Ectodermal cell (in vitro differentiated cells): Measurements from ENCODE around the gene SLC25A26. TPM values are rescaled to one million over a fixed set of nuclear protein-coding genes. Genes with fewer than 3 reads are reported as not detected.

Experiments
- H3K27ac ChIP-seq: 2 replicates; pipeline ENCODE4 v1.7.0; 2013; ENCODE audit warnings: mild to moderate bottlenecking, low read depth, low read length; ENCODE audit not compliant: insufficient read depth, poor library complexity, severe bottlenecking
- H3K27me3 ChIP-seq: 2 replicates; pipeline ENCODE4 v1.7.0; 2013; ENCODE audit warnings: mild to moderate bottlenecking, low read length; ENCODE audit not compliant: insufficient read depth, control insufficient read depth, poor library complexity, severe bottlenecking
- H3K36me3 ChIP-seq: one replicate; pipeline ENCODE4 v1.7.0; 2013; ENCODE audit warnings: low read length; ENCODE audit not compliant: control insufficient read depth, insufficient read depth
- H3K4me1 ChIP-seq: one replicate; pipeline ENCODE4 v1.7.0; 2013; ENCODE audit warnings: low read length; ENCODE audit not compliant: control insufficient read depth, insufficient read depth
- H3K4me3 ChIP-seq: 2 replicates; pipeline ENCODE4 v1.7.0; 2013; ENCODE audit warnings: low read depth, low read length, control low read depth; ENCODE audit not compliant: insufficient read depth
- H3K9me3 ChIP-seq: 2 replicates; pipeline ENCODE4 v1.7.0; 2013; ENCODE audit warnings: mild to moderate bottlenecking, low read length, moderate library complexity; ENCODE audit not compliant: control insufficient read depth
- WGBS, 2 experiments: methylation state at CpG; one replicate each; pipeline ENCODE4 v1.1.7; 2013; ENCODE audit warnings: missing lambda C conversion rate in 2 of 2; 5-methylcytosine and 5-hydroxymethylcytosine counted together
- polyA plus RNA-seq, 4 experiments: library from polyadenylated mRNA; stranded (reverse); fragments of 50-300 nt; gene quantifications; one replicate each; pipeline ENCODE4 v1.2.3, GENCODE V29; 2013

SLC25A26 gene
- polyA plus RNA-seq (2013, experiment 1 of 4), result 26.3 TPM
- 25.1 TPM for polyA plus RNA-seq (2013, experiment 2 of 4)
- polyA plus RNA-seq (2013, experiment 3 of 4), result 20.8 TPM
- polyA plus RNA-seq (2013, experiment 4 of 4), result 23.7 TPM

DNA sequence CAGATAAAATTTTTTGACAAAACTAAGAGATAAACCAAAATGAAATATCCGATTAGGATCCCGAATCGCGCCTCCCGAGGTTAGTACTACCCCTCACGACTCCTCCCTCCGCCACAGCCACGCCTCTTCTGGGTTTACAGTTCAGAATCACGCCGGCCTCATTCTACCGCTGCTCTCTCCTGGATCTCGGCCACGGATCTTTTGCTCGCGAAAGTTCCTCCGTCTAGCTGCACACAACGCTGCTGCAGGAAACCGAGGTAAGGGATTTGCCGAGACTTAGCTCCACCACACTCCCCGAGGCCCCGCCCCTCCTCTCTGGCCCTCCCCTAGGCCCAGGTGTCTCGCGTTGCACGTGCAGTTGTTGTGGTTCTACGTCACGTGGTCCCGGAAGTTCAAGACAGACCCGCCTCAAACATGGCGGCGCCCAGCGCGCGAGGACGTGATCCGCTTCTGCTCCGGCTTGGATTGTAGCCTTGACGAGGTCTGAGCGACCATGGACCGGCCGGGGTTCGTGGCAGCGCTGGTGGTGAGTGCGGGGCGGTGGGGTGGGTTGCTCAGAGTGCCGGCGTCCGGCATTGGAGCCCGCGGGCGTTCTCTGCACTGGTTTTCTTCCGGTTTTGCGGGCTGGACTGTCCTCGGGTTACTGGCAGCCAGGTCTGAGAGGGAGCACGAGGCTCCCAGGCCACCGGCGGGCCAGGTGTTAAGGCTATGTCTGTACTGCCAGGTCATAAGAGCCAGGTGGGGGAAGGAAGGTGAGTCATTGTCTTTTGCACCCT, at the start of gene SLC25A26:
Gene SLC25A26 (plus strand): TSS at position 400 of the 776 bp plus-strand sequence. CDS start 94 bp downstream, at position 494.
- Histone ChIP-seq H3K27me3 (no peaks in the 10 kb centered on the region), H3K4me1 (no peaks in the 10 kb centered on the region), H3K36me3 (no peaks in the 10 kb centered on the region), H3K9me3 (no peaks in the 10 kb centered on the region), H3K4me3 (peak within 1 kb of the TSS; percentile 74), H3K27ac (no peak within 1 kb of the TSS)
- 0 to 1% methylated on average over 56 of the region's 56 CpGs for WGBS, 2 experiments

- no peaks in the 10 kb centered on the region for H3K4me1 ChIP-seq
- no peak overlapping the region for H3K27ac ChIP-seq
- WGBS, 2 experiments, result 90 to 95% methylated on average over 1 of the region's 1 CpG
- H3K4me3 ChIP-seq, result no peak overlapping the region
- no peaks in the 10 kb centered on the region for H3K9me3 ChIP-seq
- no peaks in the 10 kb centered on the region for H3K36me3 ChIP-seq
- H3K27me3 ChIP-seq, result no peaks in the 10 kb centered on the region
These were observed 48.4 kb upstream of the SLC25A26 start for GRCh38 chr3:66172394-66172793.

GRCh38 chr3:66177026-66177425, 43.8 kb upstream of the SLC25A26 start:
- H3K4me3 ChIP-seq, result no peak overlapping the region
- no peaks in the 10 kb centered on the region for H3K27me3 ChIP-seq
- no peaks in the 10 kb centered on the region for H3K36me3 ChIP-seq
- H3K4me1 ChIP-seq, result no peaks in the 10 kb centered on the region
- WGBS, 2 experiments, result 83 to 86% methylated on average over 1 of the region's 1 CpG
- H3K27ac ChIP-seq, result no peak overlapping the region
- H3K9me3 ChIP-seq, result no peaks in the 10 kb centered on the region

DNA sequence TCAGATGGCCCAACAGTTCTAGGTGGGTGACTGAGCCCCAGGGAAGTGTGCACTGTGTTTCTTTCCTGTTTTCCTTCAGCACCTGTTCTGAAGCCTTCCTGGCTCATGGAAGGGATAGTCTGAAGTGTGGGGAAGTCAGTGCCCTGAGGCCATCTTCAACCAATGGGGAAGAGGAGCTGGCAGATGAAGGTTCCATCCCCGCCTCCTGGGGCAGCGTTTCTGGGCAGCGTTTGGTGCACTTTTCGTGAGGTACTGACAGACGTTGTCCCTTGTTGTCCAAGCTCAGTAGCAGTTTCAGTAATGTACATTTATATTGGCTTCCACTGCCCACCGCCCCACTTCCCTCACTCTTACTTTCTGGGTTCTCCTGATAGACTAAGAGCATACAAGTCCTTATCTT, 42.6 kb upstream of the SLC25A26 start:
- H3K4me1 ChIP-seq, result no peaks in the 10 kb centered on the region
- H3K9me3 ChIP-seq, result no peaks in the 10 kb centered on the region
- H3K27ac ChIP-seq, result no peak overlapping the region
- no peak overlapping the region for H3K4me3 ChIP-seq
- H3K36me3 ChIP-seq, result no peaks in the 10 kb centered on the region
- WGBS, 2 experiments, result 83 to 87% methylated on average over 6 of the region's 6 CpGs
- H3K27me3 ChIP-seq, result no peaks in the 10 kb centered on the region

GRCh38 chr3:66179793-66180192, 41.0 kb upstream of the SLC25A26 start:
- Histone ChIP-seq H3K4me3 (no peak overlapping the region), H3K36me3 (no peaks in the 10 kb centered on the region), H3K27me3 (no peaks in the 10 kb centered on the region), H3K9me3 (no peaks in the 10 kb centered on the region), H3K27ac (no peak overlapping the region), H3K4me1 (no peaks in the 10 kb centered on the region)
- WGBS, 2 experiments, result 94 to 98% methylated on average over 2 of the region's 2 CpGs

DNA sequence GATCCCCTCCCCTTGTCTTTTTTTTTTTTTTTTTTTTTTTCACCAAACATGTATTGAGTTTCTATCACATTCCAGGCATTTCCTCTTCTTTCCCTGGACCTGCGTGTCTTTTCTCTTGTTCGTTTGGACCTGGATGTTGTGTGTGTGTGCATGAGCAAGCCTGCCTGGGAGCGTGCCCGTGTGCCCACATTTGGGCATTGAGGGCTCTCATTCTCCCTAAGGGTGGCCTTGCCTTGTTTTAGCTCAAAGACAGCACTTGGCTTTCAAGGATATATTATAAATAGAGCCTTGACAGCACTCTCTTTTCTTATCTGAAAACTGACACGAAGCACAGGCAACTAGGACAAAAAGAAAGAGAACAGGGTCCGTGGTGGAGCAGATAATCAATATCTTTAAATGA, 39.0 kb upstream of the SLC25A26 start:
- no peaks in the 10 kb centered on the region for H3K36me3 ChIP-seq
- H3K4me3 ChIP-seq, result no peak overlapping the region
- H3K27me3 ChIP-seq, result no peaks in the 10 kb centered on the region
- H3K4me1 ChIP-seq, result no peaks in the 10 kb centered on the region
- H3K9me3 ChIP-seq, result no peaks in the 10 kb centered on the region
- WGBS, 2 experiments, result 92% methylated on average over 5 to 6 of the region's 6 CpGs
- H3K27ac ChIP-seq, result no peak overlapping the region

- no peaks in the 10 kb centered on the region for H3K36me3 ChIP-seq
- no peak overlapping the region for H3K27ac ChIP-seq
- H3K4me1 ChIP-seq, result no peaks in the 10 kb centered on the region
- no peak overlapping the region for H3K4me3 ChIP-seq
- H3K9me3 ChIP-seq, result no peaks in the 10 kb centered on the region
- WGBS, 2 experiments, result 95% methylated on average over 5 to 6 of the region's 6 CpGs
- H3K27me3 ChIP-seq, result no peaks in the 10 kb centered on the region
These were observed 38.6 kb upstream of the SLC25A26 start for GRCh38 chr3:66182246-66182645.

DNA sequence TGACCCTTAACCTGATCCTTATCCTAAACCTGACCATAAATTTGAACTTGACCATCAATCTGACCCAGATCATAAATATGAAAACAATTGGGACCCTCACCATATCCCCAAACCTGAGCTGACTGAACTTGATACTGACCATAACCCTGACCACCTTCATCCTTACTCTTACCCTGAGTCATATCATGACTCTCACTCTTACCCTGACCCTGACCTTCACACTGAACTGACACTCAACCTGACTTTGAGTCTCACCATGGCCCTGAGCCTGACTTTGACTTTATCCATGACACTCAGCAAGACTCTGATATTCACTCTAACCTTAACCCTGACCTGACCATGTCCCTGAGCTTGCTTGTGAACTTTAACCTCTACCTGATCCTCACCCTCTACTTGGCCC, 34.3 kb upstream of the SLC25A26 start:
- Histone ChIP-seq H3K4me3 (no peak overlapping the region), H3K36me3 (no peaks in the 10 kb centered on the region), H3K4me1 (no peaks in the 10 kb centered on the region), H3K27ac (no peak overlapping the region), H3K27me3 (no peaks in the 10 kb centered on the region), H3K9me3 (no peaks in the 10 kb centered on the region)

- no peaks in the 10 kb centered on the region for H3K27me3 ChIP-seq
- 39% methylated on average over 19 to 21 of the region's 21 CpGs for WGBS, 2 experiments
These were observed 25.4 kb upstream of the SLC25A26 start for GRCh38 chr3:66195347-66195783.

GRCh38 chr3:66196633-66197032, 24.2 kb upstream of the SLC25A26 start:
- Histone ChIP-seq H3K27me3 (no peaks in the 10 kb centered on the region), H3K27ac (no peak overlapping the region), H3K9me3 (no peaks in the 10 kb centered on the region), H3K4me3 (no peak overlapping the region), H3K36me3 (no peaks in the 10 kb centered on the region), H3K4me1 (no peaks in the 10 kb centered on the region)

More at GRCh38 chr3:66195347-66195783, 25.4 kb upstream of the SLC25A26 start:
- Histone ChIP-seq H3K27ac (no peak overlapping the region), H3K4me3 (no peak overlapping the region), H3K9me3 (no peaks in the 10 kb centered on the region), H3K4me1 (no peaks in the 10 kb centered on the region), H3K36me3 (no peaks in the 10 kb centered on the region)
